BLaER1 treated with 17β-estradiol and CSF1 and Interleukin-3, amounts not matched to agents 10 nM and 100 nM (cell line): ENCODE data around the gene GMEB2.
"Not testable (repeated sequence)": the region's sequence is repeated elsewhere in the genome, so short reads cannot be mapped to it uniquely, and the experiment has no call there.

Experiments
- H3K27ac ChIP-seq, 11 experiments: shearing (Covaris generic); formaldehyde crosslinking; 2 replicates each; pipeline ENCODE4 v1.8.1; 2022
- H3K27me3 ChIP-seq, 11 experiments: shearing (Covaris generic); formaldehyde crosslinking; 2 replicates each; pipeline ENCODE4 v1.8.1; 2022
- H3K36me3 ChIP-seq, 11 experiments: shearing (Covaris generic); formaldehyde crosslinking; 2 replicates each; pipeline ENCODE4 v1.8.1; 2022
- H3K4me1 ChIP-seq, 10 experiments: shearing (Covaris generic); formaldehyde crosslinking; 2 replicates each; pipeline ENCODE4 v1.8.1; 2022
- H3K4me2 ChIP-seq, 11 experiments: shearing (Covaris generic); formaldehyde crosslinking; 2 replicates each; pipeline ENCODE4 v1.8.1; 2022
- H3K4me3 ChIP-seq, 10 experiments: shearing (Covaris generic); formaldehyde crosslinking; 2 replicates each; pipeline ENCODE4 v1.8.1; 2022
- H3K9ac ChIP-seq, 11 experiments: shearing (Covaris generic); formaldehyde crosslinking; 2 replicates each; pipeline ENCODE4 v1.8.1; 2022
- H3K9me3 ChIP-seq, 11 experiments: shearing (Covaris generic); formaldehyde crosslinking; replicated peaks in 1 of 11; 2 replicates each; pipeline ENCODE4 v1.8.1; 2022
- H4K20me1 ChIP-seq, 11 experiments: shearing (Covaris generic); formaldehyde crosslinking; 2 replicates each; pipeline ENCODE4 v1.8.1; 2022
- Cebpa-rat ChIP-seq, 11 experiments: shearing (Covaris generic); IDR thresholded peaks; 2 replicates each; pipeline ENCODE4 v1.8.1; 2022

Gene GMEB2, protein sequence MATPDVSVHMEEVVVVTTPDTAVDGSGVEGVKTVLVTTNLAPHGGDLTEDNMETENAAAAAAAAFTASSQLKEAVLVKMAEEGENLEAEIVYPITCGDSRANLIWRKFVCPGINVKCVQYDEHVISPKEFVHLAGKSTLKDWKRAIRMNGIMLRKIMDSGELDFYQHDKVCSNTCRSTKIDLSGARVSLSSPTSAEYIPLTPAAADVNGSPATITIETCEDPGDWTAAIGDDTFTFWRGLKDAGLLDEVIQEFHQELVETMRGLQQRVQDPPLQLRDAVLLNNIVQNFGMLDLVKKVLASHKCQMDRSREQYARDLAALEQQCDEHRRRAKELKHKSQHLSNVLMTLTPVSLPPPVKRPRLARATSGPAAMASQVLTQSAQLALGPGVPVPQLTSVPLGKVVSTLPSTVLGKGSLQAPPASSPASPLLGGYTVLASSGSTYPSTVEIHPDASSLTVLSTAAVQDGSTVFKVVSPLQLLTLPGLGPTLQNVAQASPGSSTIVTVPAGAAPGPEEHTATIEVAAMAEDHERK

DNA sequence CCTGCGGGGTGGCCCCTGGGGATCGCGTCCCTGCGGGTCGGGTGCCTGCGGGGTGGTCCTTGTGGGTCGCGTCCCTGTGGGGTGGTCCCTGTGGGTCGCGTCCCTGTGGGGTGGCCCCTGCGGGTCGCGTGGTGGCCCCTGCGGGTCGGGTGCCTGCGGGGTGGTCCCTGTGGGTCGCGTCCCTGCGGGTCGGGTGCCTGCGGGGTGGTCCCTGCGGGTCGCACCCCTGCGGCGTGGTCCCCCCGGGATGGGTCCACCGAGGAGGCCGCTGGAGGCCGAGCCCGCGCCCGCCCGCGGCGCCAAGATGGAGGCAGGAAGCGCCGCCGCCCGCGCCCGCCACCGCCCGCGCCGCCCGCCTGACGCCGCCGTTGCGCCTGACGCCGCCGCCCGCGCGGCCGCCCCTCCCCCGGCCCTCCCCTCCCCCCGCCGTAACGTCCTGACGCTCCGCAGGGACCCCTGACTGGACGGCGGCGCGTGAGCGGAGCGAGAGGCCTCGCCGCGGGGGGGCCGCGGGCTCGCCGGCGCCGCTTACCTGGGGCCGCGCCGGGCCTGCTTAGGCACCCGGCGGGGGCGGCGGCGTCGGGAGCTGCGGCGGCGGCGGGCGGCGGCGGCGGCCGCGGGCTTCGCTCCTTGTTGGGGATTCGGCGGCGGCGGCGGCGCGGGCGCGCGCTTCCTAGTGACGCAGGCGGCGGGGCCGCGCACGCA lies at the start of gene GMEB2:
Gene GMEB2 (minus strand): TSS at position 678 of the 705 bp plus-strand sequence. CDS start 7,704 bp downstream, outside the sequence.
- Histone ChIP-seq H3K36me3 (peaks cover 0 to 23% (median 10%) of the 10 kb centered on the region in 11 experiments; a peak in 10 of 22 replicates), H3K27me3 (no peaks in the 10 kb centered on the region), H3K4me3 (peak within 1 kb of the TSS; percentile 77 to 99 (median 96)), H3K4me2 (peak within 1 kb of the TSS; percentile 94 to 99 (median 98)), H3K9ac (peak within 1 kb of the TSS; percentile 95 to 99 (median 98)), H3K27ac (peak within 1 kb of the TSS; percentile 95 to 100 (median 99)), H3K4me1 (peaks cover 37 to 79% (median 64%) of the 10 kb centered on the region in 10 experiments), H3K9me3 (no peaks in the 10 kb centered on the region), H4K20me1 (peaks cover 0 to 23% (median 11%) of the 10 kb centered on the region in 11 experiments; a peak in 12 of 22 replicates)
- TF ChIP-seq Cebpa-rat (IDR thresholded peaks at IDR 0.05) = no peak

DNA sequence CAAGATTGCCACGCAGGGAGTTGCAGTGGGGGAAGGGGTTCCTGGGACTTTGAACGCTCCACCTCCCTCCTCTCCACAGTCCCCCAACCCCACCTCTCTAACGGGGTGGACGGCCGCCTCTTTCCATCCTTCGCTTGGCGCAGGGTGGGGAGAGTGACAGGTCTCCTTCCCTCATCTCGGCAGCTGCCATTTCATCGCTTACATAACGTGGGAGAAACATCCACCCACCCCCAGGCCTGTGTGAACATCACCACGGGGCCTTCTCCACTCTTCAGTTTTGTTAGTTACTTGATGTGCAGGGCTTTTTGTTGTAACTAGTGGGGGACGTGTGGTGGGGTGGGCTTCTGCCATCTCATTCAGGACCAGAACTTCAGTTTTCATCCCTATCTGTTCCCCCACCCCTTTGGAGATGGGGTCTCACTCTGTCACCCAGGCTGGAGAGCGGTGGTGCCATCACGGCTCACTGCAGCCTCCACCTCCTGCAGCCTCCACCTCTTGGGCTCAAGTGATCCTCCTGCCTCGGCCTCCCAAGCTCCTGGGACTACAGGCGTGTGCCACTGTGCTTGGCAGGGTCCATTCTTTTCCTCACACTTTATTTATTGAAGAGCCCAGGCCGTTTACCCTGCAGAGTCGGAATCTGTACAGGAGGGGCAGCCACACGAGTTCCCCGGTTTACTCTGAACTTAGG lies 48.9 kb upstream of the GMEB2 start:
- peaks cover 0 to 38% (median 0%) of the 10 kb centered on the region in 11 experiments; a peak in 4 of 22 replicates for H4K20me1 ChIP-seq
- no peaks in the 10 kb centered on the region for H3K4me1 ChIP-seq
- H3K36me3 ChIP-seq = peaks cover 59 to 94% (median 79%) of the 10 kb centered on the region in 11 experiments
- no peak overlapping the region for H3K4me3 ChIP-seq
- H3K9ac ChIP-seq = no peak overlapping the region
- H3K9me3 ChIP-seq = no peaks in the 10 kb centered on the region
- no peaks in the 10 kb centered on the region for H3K27me3 ChIP-seq
- H3K4me2 ChIP-seq = no peak overlapping the region
- no peak overlapping the region for H3K27ac ChIP-seq
- TF ChIP-seq Cebpa-rat (IDR thresholded peaks at IDR 0.05) = no peak

DNA sequence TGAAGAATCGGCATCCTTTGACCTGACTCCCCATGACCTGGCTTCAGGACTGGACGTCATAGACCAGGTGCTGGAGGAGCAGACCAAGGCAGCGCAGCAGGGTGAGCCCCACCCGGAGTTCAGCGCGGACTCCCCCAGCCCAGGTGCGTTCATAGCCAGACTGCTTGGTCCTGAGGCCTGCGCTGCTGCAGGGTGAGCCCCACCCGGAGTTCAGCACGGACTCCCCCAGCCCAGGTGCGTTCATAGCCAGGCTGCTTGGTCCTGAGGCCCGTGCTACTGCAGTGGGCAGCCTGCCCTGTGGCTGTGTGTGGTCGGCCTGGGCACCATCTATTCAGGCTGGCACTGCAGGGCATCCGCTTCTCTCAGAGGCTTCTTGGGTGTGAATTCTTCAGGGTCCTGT lies 47.0 kb upstream of the GMEB2 start:
- no peaks in the 10 kb centered on the region for H3K9me3 ChIP-seq
- H4K20me1 ChIP-seq = peaks cover 0 to 19% (median 0%) of the 10 kb centered on the region in 11 experiments; a peak in 4 of 22 replicates
- H3K9ac ChIP-seq = no peak overlapping the region
- H3K4me2 ChIP-seq = no peak overlapping the region
- peaks cover 57 to 87% (median 74%) of the 10 kb centered on the region in 11 experiments for H3K36me3 ChIP-seq
- no peaks in the 10 kb centered on the region for H3K27me3 ChIP-seq
- no peaks in the 10 kb centered on the region for H3K4me1 ChIP-seq
- no peak overlapping the region for H3K27ac ChIP-seq
- H3K4me3 ChIP-seq = no peak overlapping the region
- TF ChIP-seq Cebpa-rat (IDR thresholded peaks at IDR 0.05) = no peak

DNA sequence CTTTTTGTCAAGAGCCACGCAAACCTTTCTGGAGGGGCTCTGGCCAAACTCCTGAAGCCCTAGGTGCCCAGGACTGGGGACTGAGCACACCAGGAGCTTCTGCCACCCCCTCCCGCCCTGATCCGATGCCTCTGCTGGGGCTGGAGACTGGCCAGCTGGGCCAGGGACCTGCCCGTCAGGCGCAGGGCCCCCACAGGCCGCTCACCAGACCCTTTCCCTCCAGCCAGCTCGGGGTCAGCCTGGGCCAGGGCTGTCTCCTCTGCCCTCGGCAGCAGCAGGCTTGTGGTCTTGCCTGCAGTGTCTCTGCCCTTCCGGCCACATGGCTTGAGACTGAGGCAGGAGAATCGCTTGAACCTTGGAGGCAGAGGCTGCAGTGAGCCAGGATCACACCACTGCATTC lies 45.8 kb upstream of the GMEB2 start:
- Histone ChIP-seq H3K27ac (no peak overlapping the region), H3K9ac (no peak overlapping the region), H3K27me3 (no peaks in the 10 kb centered on the region), H3K4me2 (no peak overlapping the region), H4K20me1 (peaks cover 0 to 13% (median 0%) of the 10 kb centered on the region in 11 experiments; a peak in 3 of 22 replicates), H3K9me3 (no peaks in the 10 kb centered on the region), H3K36me3 (peaks cover 58 to 87% (median 77%) of the 10 kb centered on the region in 11 experiments), H3K4me3 (no peak overlapping the region), H3K4me1 (no peaks in the 10 kb centered on the region)
- TF ChIP-seq Cebpa-rat (IDR thresholded peaks at IDR 0.05) = no peak

DNA sequence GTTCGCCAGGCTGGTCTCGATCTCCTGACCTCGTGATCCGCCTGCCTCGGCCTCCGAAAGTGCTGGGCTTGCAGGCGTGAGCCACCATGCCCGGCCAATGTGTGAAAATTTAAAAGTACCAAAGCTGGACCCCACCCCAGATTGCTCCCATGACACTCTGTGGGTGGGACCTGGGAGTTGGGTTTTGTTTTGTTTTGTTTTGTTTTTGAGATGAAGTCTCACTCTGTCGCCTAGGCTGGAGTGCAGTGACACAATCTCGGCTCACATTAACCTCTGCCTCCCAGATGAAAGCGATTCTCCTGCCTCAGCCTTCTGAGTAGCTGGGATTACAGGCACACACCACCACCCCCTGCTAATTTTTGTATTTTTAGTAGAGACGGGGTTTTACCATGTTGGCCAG lies 44.8 kb upstream of the GMEB2 start:
- H3K9me3 ChIP-seq = not testable (repeated sequence)

DNA sequence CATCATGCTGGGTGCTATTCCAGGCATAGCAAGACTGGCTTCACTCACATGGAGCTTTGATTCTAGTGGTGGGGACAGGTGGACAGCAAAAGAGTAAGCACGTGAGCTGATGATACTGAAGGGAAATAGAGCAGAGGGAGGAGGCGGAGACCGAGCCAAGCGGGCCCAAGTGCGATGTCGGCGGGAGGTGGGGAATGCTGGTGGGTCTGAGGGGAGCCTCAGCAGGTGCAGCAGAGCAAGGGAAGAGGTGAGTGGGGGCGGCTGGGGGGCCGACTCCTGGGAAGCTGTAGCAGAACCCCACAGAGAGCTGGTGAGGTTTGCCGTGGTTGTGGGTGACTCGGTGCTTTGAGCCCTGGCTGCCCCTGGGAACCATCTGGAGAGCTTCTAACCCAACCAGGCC lies 41.5 kb upstream of the GMEB2 start:
- no peaks in the 10 kb centered on the region for H3K27me3 ChIP-seq
- no peak overlapping the region for H3K4me2 ChIP-seq
- H3K36me3 ChIP-seq = peaks cover 67 to 89% (median 79%) of the 10 kb centered on the region in 11 experiments
- 0 out of 20 replicates have a peak, but pooled peaks cover 0 to 5% (median 0%) of the 10 kb centered on the region in 10 experiments for H3K4me1 ChIP-seq
- peaks cover 0 to 37% (median 14%) of the 10 kb centered on the region in 11 experiments; a peak in 12 of 22 replicates for H4K20me1 ChIP-seq
- H3K9me3 ChIP-seq = no peaks in the 10 kb centered on the region
- H3K9ac ChIP-seq = 0 out of 22 replicates have a peak overlapping the region, but pooled peaks of 1 of the 11 experiments have one; percentile 7
- H3K27ac ChIP-seq = no peak overlapping the region
- TF ChIP-seq Cebpa-rat (IDR thresholded peaks at IDR 0.05) = no peak
- H3K4me3 ChIP-seq = no peak overlapping the region

More for the DNA sequence above, 44.8 kb upstream of the GMEB2 start:
- not testable (repeated sequence) for H3K4me2 ChIP-seq, H3K27me3 ChIP-seq, H3K4me1 ChIP-seq, H3K4me3 ChIP-seq, H3K9ac ChIP-seq, H3K27ac ChIP-seq
- peaks cover 65 to 89% (median 78%) of the 10 kb centered on the region in 11 experiments for H3K36me3 ChIP-seq
- H4K20me1 ChIP-seq = peaks cover 0 to 18% (median 0%) of the 10 kb centered on the region in 11 experiments; a peak in 3 of 22 replicates

DNA sequence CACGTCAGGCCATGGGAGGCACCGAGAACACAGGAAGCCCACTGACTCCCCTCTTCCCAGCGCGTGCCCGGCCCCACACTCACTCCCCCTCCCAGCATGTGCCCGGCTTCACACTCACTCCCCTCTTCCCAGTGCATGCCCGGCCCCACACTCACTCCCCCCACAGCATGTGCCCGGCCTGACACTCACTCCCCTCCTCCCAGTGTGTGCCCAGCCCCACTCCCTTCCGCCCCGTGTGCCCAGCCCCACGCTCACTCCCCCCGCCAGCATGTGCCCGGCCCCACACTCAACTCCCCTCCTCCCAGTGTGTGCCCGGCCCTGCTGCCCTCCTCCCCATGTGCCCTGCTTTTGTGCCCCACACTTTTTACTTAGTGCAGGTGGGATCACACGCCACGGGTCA lies 41.0 kb upstream of the GMEB2 start:
- peaks cover 69 to 89% (median 81%) of the 10 kb centered on the region in 11 experiments for H3K36me3 ChIP-seq
- no peak overlapping the region for H3K4me2 ChIP-seq

DNA sequence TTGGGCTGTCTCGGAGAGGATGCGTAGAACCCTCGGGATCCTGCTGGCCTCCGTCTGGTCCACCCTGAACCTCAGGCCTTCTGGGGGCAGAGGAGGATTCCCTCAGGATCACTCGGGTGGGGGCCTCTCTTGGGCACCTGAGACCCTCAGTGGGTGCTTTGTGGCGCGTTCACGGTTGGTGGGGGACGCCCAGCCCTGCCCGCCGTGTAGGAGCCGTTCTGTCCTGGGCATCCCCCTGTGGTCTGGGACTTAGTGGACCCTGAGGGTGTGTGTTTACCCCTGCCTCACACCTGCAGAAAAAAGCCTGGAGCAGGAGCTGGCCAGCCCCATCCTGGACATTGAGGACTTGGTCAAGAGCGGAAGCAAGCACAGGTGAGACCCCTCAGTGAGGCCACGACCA lies 38.8 kb upstream of the GMEB2 start:
- peaks cover 0 to 62% (median 15%) of the 10 kb centered on the region in 11 experiments; a peak in 12 of 22 replicates for H4K20me1 ChIP-seq

More for the DNA sequence above, 41.0 kb upstream of the GMEB2 start:
- no peak for TF ChIP-seq Cebpa-rat (IDR thresholded peaks at IDR 0.05)
- no peak overlapping the region; a peak in 1 of 22 replicates for H3K9ac ChIP-seq
- peaks cover 0 to 42% (median 14%) of the 10 kb centered on the region in 11 experiments; a peak in 12 of 22 replicates for H4K20me1 ChIP-seq
- 0 out of 20 replicates have a peak, but pooled peaks cover 0 to 5% (median 0%) of the 10 kb centered on the region in 10 experiments for H3K4me1 ChIP-seq
- H3K9me3 ChIP-seq = no peaks in the 10 kb centered on the region
- no peak overlapping the region for H3K27ac ChIP-seq
- no peak overlapping the region for H3K4me3 ChIP-seq
- no peaks in the 10 kb centered on the region for H3K27me3 ChIP-seq

More for the DNA sequence above, 38.8 kb upstream of the GMEB2 start:
- Histone ChIP-seq H3K27me3 (no peaks in the 10 kb centered on the region), H3K4me2 (no peak overlapping the region), H3K9ac (peak overlapping the region in 1 of 11 experiments; percentile 30; a peak in 2 of 22 replicates), H3K27ac (no peak overlapping the region), H3K9me3 (no peaks in the 10 kb centered on the region), H3K4me3 (no peak overlapping the region), H3K36me3 (peaks cover 81 to 93% (median 88%) of the 10 kb centered on the region in 11 experiments), H3K4me1 (0 out of 20 replicates have a peak, but pooled peaks cover 0 to 5% (median 0%) of the 10 kb centered on the region in 10 experiments)
- TF ChIP-seq Cebpa-rat (IDR thresholded peaks at IDR 0.05) = no peak
